Measurements from ENCODE around the gene ERVK3-1. TPM values are rescaled to one million over a fixed set of nuclear protein-coding genes. Genes with fewer than 3 reads are reported as not detected.

The ERVK3-1 gene
- total RNA-seq, 1 experiment from 2014 or later = 84.0 TPM

- peak; percentile 35 for DNase-seq (ENCODE audit: low read depth, low spot score)
- TF ChIP-seq SIN3A (IDR thresholded peaks at IDR 0.05; ENCODE audit: borderline replicate concordance, insufficient read depth, low read depth, low read length) = no peak
- no peak; a peak in 1 of 4 replicates for TF ChIP-seq REST (IDR thresholded peaks at IDR 0.05; ENCODE audit: insufficient read depth in 1 of 2, low read depth in 2 of 2, low read length in 1 of 2)
- TF ChIP-seq TCF7L2 (IDR thresholded peaks at IDR 0.05; ENCODE audit: low read depth, low read length) = no peak
- TSS peak; percentile 94 for BruUV-seq (replicated peaks)
- in situ Hi-C loops (cut with HindIII; ENCODE audit: low pct_unique_long_range_greater_than_20kb, low sequenced_read_pairs) = no loop called here
- H3K27ac ChIP-seq (ENCODE audit: low read length) = peak overlapping the region; percentile 96
- H3K9me3 ChIP-seq (ENCODE audit: control insufficient read depth, insufficient read depth, low read depth, low read length) = no peaks in the 10 kb centered on the region
- POLR2A ChIA-PET = interaction anchor here (0.5 to 3.0 kb wide), 9 partner anchors 10 to 164 kb away, joined by 3 to 16 read pairs (median 3); partner anchors contain the start of gene ZBTB45
- H3K27me3 ChIP-seq (ENCODE audit: control insufficient read depth, insufficient read depth, low read length) = no peaks in the 10 kb centered on the region
- peak; percentile 45 for ATAC-seq
- intact Hi-C loops (cut with micrococcal nuclease; ENCODE audit: unreplicated experiment) = no loop called here
- H3K4me3 ChIP-seq (ENCODE audit: low read depth in 2 of 2, low read length in 2 of 2) = peak overlapping the region; percentile 60 to 95
- H3K36me3 ChIP-seq (ENCODE audit: control insufficient read depth, insufficient read depth, low read length) = no peaks in the 10 kb centered on the region
- peaks cover 6% of the 10 kb centered on the region; the same call in 1 of the 2 replicates for H3K4me1 ChIP-seq (ENCODE audit: control insufficient read depth, insufficient read depth, low read length)
- CTCF ChIA-PET = no interaction called here
Observed at GRCh38 chr19:58361900-58362271, 56.7 kb downstream of the ERVK3-1 start.

GRCh38 chr19:58362272-58362994 lies 57.3 kb downstream of the ERVK3-1 start, which contains the start of gene ZNF497:
TSS of gene ZNF497 (minus strand) at chr19:58362751. CDS start at chr19:58357635, 5,116 bp downstream.
- ChIA-PET CTCF (no interaction called here), POLR2A (interaction anchor here (0.5 to 3.0 kb wide), 12 partner anchors 10 to 163 kb away, joined by 3 to 16 read pairs (median 4); partner anchors contain the start of gene ZBTB45)
- H3K4me3 ChIP-seq (ENCODE audit: low read depth in 2 of 2, low read length in 2 of 2) = peak within 1 kb of the TSS; percentile 60 to 95
- H3K27me3 ChIP-seq (ENCODE audit: control insufficient read depth, insufficient read depth, low read length) = no peaks in the 10 kb centered on the region
- H3K9me3 ChIP-seq (ENCODE audit: control insufficient read depth, insufficient read depth, low read depth, low read length) = no peaks in the 10 kb centered on the region
- H3K4me1 ChIP-seq (ENCODE audit: control insufficient read depth, insufficient read depth, low read length) = peaks cover 6% of the 10 kb centered on the region; the same call in 1 of the 2 replicates
- H3K36me3 ChIP-seq (ENCODE audit: control insufficient read depth, insufficient read depth, low read length) = no peaks in the 10 kb centered on the region
- in situ Hi-C loops (cut with HindIII; ENCODE audit: low pct_unique_long_range_greater_than_20kb, low sequenced_read_pairs) (no loop called here), intact Hi-C loops (cut with micrococcal nuclease; ENCODE audit: unreplicated experiment) (no loop called here)
- DNase-seq (ENCODE audit: low read depth, low spot score) (peak; percentile 79), ATAC-seq (peak; percentile 94)
- BruUV-seq (replicated peaks) = no TSS peak
- TF ChIP-seq TCF7L2 (IDR thresholded peaks at IDR 0.05; ENCODE audit: low read depth, low read length) (peak; percentile 59), REST (IDR thresholded peaks at IDR 0.05; ENCODE audit: insufficient read depth in 1 of 2, low read depth in 2 of 2, low read length in 1 of 2) (0 out of 4 replicates have a peak, but pooled peaks of 1 of the 2 experiments have one; percentile 70), CTCF (IDR thresholded peaks at IDR 0.05) (no peak), POLR2AphosphoS5 (IDR thresholded peaks at IDR 0.05; ENCODE audit: low read depth, low read length) (peak; percentile 95), SIN3A (IDR thresholded peaks at IDR 0.05; ENCODE audit: borderline replicate concordance, insufficient read depth, low read depth, low read length) (peak; percentile 100)
- peak within 1 kb of the TSS; percentile 96 for H3K27ac ChIP-seq (ENCODE audit: low read length)
